GM23338 (cell line): ENCODE measurements around the gene SYNE3.

Experiments used
- CREB1 ChIP-seq: fragments of 250-450 bp; sonication (Bioruptor Pico); IDR thresholded peaks from 2 replicates; pipeline ENCODE4 v1.5.0; 2020; ENCODE audit warnings: low read depth, mild to moderate bottlenecking, moderate library complexity
- EZH2phosphoT487 ChIP-seq: fragments of 200-600 bp; sonication (generic); IDR thresholded peaks from one replicate; pipeline ENCODE4 v1.8.1; 2018; ENCODE audit warnings: antibody characterized with exemption; ENCODE audit not compliant: unreplicated experiment
- POLR2AphosphoS5 ChIP-seq: IDR thresholded peaks from 2 replicates; pipeline ENCODE4 v1.6.1; 2016; ENCODE audit warnings: antibody characterized with exemption, low read depth
- STAT1 ChIP-seq: IDR thresholded peaks from one replicate; pipeline ENCODE4 v1.6.1; 2016; ENCODE audit warnings: antibody characterized with exemption; ENCODE audit not compliant: unreplicated experiment
- TF ChIP-seq, protein P1 (sequence below), 2 experiments: fragments of 200-600 bp in 1 of 2; sonication (generic) in 1 of 2; conservative IDR thresholded peaks; 2 replicates each; pipeline versions ENCODE4 v1.5.1 to v1.6.1; 2016 to 2017; ENCODE audit warnings: antibody characterized with exemption in 2 of 2, low read depth in 2 of 2, mild to moderate bottlenecking in 2 of 2, moderate library complexity in 1 of 2
- TF ChIP-seq, protein P2 (sequence below): IDR thresholded peaks from one replicate; pipeline ENCODE4 v1.6.1; 2018; ENCODE audit warnings: antibody characterized with exemption; ENCODE audit not compliant: unreplicated experiment
- TF ChIP-seq, protein P3 (sequence below): fragments of 250-450 bp; sonication (Bioruptor Pico); IDR thresholded peaks from 2 replicates; pipeline ENCODE4 v1.5.0; 2020; ENCODE audit warnings: mild to moderate bottlenecking, moderate library complexity

DNA sequence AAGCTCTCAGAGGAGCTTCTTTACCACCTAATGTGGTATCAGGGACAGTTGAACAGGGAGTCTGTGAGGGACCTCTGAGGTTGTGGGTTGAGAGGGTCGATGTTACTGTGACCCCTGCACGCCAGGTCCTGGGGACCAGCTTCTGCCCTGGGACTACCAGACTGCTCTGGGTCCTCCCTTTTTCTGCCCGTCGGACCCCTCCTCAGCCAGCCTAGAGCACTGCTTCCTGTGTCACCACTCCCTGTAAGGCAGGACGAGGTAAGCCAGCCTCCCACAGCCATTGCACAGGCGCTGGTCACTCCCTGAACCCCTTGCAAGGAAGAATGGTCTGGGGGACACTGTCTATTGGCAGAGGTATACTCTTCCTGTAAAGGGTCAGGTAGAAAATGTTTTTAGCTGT lies 38.1 kb downstream of the SYNE3 start:
- TF ChIP-seq EZH2phosphoT487 (no peak), POLR2AphosphoS5 (no peak), STAT1 (no peak), CREB1 (no peak)
- TF ChIP-seq, protein P1, sequence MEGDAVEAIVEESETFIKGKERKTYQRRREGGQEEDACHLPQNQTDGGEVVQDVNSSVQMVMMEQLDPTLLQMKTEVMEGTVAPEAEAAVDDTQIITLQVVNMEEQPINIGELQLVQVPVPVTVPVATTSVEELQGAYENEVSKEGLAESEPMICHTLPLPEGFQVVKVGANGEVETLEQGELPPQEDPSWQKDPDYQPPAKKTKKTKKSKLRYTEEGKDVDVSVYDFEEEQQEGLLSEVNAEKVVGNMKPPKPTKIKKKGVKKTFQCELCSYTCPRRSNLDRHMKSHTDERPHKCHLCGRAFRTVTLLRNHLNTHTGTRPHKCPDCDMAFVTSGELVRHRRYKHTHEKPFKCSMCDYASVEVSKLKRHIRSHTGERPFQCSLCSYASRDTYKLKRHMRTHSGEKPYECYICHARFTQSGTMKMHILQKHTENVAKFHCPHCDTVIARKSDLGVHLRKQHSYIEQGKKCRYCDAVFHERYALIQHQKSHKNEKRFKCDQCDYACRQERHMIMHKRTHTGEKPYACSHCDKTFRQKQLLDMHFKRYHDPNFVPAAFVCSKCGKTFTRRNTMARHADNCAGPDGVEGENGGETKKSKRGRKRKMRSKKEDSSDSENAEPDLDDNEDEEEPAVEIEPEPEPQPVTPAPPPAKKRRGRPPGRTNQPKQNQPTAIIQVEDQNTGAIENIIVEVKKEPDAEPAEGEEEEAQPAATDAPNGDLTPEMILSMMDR (conservative IDR thresholded peaks at IDR 0.05; ENCODE audit: low read depth in 2 of 2), result no peak
- TF ChIP-seq, protein P2, sequence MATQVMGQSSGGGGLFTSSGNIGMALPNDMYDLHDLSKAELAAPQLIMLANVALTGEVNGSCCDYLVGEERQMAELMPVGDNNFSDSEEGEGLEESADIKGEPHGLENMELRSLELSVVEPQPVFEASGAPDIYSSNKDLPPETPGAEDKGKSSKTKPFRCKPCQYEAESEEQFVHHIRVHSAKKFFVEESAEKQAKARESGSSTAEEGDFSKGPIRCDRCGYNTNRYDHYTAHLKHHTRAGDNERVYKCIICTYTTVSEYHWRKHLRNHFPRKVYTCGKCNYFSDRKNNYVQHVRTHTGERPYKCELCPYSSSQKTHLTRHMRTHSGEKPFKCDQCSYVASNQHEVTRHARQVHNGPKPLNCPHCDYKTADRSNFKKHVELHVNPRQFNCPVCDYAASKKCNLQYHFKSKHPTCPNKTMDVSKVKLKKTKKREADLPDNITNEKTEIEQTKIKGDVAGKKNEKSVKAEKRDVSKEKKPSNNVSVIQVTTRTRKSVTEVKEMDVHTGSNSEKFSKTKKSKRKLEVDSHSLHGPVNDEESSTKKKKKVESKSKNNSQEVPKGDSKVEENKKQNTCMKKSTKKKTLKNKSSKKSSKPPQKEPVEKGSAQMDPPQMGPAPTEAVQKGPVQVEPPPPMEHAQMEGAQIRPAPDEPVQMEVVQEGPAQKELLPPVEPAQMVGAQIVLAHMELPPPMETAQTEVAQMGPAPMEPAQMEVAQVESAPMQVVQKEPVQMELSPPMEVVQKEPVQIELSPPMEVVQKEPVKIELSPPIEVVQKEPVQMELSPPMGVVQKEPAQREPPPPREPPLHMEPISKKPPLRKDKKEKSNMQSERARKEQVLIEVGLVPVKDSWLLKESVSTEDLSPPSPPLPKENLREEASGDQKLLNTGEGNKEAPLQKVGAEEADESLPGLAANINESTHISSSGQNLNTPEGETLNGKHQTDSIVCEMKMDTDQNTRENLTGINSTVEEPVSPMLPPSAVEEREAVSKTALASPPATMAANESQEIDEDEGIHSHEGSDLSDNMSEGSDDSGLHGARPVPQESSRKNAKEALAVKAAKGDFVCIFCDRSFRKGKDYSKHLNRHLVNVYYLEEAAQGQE, result no peak
- TF ChIP-seq, protein P3, sequence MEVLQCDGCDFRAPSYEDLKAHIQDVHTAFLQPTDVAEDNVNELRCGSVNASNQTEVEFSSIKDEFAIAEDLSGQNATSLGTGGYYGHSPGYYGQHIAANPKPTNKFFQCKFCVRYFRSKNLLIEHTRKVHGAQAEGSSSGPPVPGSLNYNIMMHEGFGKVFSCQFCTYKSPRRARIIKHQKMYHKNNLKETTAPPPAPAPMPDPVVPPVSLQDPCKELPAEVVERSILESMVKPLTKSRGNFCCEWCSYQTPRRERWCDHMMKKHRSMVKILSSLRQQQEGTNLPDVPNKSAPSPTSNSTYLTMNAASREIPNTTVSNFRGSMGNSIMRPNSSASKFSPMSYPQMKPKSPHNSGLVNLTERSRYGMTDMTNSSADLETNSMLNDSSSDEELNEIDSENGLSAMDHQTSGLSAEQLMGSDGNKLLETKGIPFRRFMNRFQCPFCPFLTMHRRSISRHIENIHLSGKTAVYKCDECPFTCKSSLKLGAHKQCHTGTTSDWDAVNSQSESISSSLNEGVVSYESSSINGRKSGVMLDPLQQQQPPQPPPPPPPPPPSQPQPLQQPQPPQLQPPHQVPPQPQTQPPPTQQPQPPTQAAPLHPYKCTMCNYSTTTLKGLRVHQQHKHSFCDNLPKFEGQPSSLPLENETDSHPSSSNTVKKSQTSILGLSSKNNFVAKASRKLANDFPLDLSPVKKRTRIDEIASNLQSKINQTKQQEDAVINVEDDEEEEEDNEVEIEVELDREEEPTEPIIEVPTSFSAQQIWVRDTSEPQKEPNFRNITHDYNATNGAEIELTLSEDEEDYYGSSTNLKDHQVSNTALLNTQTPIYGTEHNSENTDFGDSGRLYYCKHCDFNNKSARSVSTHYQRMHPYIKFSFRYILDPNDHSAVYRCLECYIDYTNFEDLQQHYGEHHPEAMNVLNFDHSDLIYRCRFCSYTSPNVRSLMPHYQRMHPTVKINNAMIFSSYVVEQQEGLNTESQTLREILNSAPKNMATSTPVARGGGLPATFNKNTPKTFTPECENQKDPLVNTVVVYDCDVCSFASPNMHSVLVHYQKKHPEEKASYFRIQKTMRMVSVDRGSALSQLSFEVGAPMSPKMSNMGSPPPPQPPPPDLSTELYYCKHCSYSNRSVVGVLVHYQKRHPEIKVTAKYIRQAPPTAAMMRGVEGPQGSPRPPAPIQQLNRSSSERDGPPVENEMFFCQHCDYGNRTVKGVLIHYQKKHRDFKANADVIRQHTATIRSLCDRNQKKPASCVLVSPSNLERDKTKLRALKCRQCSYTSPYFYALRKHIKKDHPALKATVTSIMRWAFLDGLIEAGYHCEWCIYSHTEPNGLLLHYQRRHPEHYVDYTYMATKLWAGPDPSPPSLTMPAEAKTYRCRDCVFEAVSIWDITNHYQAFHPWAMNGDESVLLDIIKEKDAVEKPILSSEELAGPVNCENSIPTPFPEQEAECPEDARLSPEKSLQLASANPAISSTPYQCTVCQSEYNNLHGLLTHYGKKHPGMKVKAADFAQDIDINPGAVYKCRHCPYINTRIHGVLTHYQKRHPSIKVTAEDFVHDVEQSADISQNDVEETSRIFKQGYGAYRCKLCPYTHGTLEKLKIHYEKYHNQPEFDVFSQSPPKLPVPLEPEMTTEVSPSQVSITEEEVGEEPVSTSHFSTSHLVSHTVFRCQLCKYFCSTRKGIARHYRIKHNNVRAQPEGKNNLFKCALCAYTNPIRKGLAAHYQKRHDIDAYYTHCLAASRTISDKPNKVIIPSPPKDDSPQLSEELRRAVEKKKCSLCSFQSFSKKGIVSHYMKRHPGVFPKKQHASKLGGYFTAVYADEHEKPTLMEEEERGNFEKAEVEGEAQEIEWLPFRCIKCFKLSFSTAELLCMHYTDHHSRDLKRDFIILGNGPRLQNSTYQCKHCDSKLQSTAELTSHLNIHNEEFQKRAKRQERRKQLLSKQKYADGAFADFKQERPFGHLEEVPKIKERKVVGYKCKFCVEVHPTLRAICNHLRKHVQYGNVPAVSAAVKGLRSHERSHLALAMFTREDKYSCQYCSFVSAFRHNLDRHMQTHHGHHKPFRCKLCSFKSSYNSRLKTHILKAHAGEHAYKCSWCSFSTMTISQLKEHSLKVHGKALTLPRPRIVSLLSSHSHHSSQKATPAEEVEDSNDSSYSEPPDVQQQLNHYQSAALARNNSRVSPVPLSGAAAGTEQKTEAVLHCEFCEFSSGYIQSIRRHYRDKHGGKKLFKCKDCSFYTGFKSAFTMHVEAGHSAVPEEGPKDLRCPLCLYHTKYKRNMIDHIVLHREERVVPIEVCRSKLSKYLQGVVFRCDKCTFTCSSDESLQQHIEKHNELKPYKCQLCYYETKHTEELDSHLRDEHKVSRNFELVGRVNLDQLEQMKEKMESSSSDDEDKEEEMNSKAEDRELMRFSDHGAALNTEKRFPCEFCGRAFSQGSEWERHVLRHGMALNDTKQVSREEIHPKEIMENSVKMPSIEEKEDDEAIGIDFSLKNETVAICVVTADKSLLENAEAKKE (CRISPR knock-in tag), result no peak
